ENCODE results near the gene PTGR3. TPM values are rescaled to one million over a fixed set of nuclear protein-coding genes. Genes with fewer than 3 reads are reported as not detected.

The PTGR3 gene
- total RNA-seq, 4 donors from 2014 or later = 9.6 to 27.5 (median 20.1) TPM

DNA sequence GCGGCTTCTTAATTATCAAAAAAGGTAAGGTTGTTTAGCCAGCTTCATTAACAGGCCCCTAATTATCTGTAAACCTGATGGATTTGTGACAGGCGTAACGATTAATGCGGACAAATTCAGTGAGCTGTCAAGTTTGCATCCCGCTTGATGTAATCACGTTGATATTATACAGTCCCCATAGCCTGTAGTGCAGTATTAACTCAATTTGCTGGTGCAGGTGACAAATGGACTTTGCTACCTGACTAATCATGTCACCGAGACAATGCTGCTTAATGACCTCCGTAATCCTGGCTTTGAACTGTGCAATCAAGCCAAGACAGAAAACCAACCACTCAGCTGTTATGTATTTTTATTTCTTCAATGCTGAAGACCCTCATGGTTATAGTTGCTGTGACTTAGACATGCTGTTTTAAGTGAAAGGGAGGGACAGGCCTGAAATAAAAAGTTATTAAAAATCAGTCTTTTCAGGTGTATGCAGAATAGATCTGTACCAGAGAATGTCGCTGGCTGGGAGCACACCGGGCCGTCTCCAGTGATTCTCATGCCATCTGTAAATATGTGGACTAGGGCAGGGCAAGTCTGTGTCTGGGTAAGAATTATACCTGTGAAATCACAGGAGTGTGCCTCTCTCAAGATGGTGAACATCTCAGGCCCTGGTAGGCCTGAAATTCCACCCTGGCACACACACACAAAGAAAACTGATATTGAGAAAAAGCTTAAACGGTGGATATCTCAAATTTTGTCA is 6.0 kb upstream of the PTGR3 start:
- DNase-seq (ENCODE audit: extremely low spot score) = peak; percentile 39
- no peak for TF ChIP-seq CTCF (IDR thresholded peaks at IDR 0.05)
- no peak for TF ChIP-seq POLR2A (IDR thresholded peaks at IDR 0.05; ENCODE audit: low read depth)
- no peak for TF ChIP-seq EP300 (IDR thresholded peaks at IDR 0.05)
- no peak for TF ChIP-seq POLR2AphosphoS5 (IDR thresholded peaks at IDR 0.05)
- Histone ChIP-seq H3K27ac (replicated peaks in 1 of 4) (peak overlapping the region; percentile 8 to 94 (median 88)), H3K9me3 (no peaks in the 10 kb centered on the region), H3K4me1 (peaks cover 51 to 79% (median 73%) of the 10 kb centered on the region in 4 donors), H3K4me3 (no peak overlapping the region), H3K36me3 (no peaks in the 10 kb centered on the region), H3K27me3 (no peaks in the 10 kb centered on the region)
- intact Hi-C loops (cut with DNase I) = loop anchor here (5.0 kb wide), 1 partner anchor 32 kb away; no protein-coding TSS in a partner anchor
- 84% methylated on average over 12 of the region's 12 CpGs for WGBS

DNA sequence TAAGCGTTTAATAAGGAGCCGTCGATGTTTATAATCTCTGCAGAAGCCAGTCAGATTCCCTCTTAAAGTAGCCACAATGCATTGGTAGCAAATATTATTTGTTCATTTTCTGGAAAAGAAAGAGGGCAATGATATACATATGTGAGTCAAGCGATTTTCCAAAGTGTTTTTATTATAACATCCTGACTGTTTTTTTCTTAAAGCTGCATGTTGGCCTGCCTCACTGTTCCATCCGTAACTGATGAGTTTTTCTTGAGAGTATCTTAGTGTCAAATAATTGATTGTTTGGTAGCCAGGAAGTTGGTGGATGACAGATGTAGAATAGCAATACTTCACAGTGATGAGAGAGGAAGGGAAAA is 5.4 kb upstream of the PTGR3 start:
- intact Hi-C loops (cut with DNase I) = loop anchor here (5.0 kb wide), 1 partner anchor 33 kb away; no protein-coding TSS in a partner anchor
- no peaks in the 10 kb centered on the region for H3K36me3 ChIP-seq
- no peak for DNase-seq (ENCODE audit: extremely low spot score)
- peak overlapping the region; percentile 87 to 94 (median 90) for H3K27ac ChIP-seq (replicated peaks in 1 of 4)
- 32% methylated on average over 5 of the region's 5 CpGs for WGBS
- H3K9me3 ChIP-seq = no peaks in the 10 kb centered on the region
- no peaks in the 10 kb centered on the region for H3K27me3 ChIP-seq
- TF ChIP-seq POLR2A (IDR thresholded peaks at IDR 0.05; ENCODE audit: low read depth) = no peak
- no peak for TF ChIP-seq POLR2AphosphoS5 (IDR thresholded peaks at IDR 0.05)
- no peak for TF ChIP-seq CTCF (IDR thresholded peaks at IDR 0.05)
- TF ChIP-seq EP300 (IDR thresholded peaks at IDR 0.05) = no peak
- peak overlapping the region in 1 of 4 donors; percentile 96 for H3K4me3 ChIP-seq
- peaks cover 47 to 75% (median 70%) of the 10 kb centered on the region in 4 donors for H3K4me1 ChIP-seq

DNA sequence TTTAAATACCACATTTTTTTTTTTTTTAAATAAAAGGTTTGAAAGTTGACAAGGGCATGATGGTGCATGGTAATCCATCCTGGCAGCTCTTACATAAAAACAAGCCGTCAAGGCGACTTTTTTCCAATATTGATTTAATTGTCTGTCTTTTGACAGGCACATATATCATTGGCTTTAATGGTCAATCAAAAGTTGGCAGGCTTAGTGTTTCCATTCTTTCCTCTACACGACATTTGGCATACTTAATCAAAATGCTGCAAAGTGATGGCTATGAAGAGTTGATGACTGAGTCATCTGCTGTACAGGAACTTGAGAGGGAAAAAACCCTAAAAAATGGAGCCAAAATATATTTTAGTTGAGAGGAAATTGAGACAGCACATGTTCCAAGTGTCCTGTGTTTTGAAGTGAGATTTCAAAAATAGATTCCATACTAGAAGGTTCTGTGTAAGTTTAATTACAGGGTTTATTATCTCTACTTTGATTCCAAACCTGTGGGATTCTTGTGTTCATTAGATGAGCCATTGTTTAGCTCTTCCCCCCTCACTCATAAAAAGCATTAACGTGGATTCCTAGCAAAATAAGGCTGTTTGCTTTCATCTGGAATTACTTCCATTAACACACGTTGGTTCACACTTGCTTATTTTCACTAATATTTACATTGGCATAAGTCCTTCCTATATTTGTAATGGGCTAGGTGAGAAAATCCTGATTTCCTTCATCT is 4.8 kb upstream of the PTGR3 start:
- 17% methylated on average over 5 of the region's 5 CpGs for WGBS
- Histone ChIP-seq H3K27ac (replicated peaks in 1 of 4) (peak overlapping the region; percentile 87 to 94 (median 90)), H3K4me1 (peaks cover 41 to 71% (median 67%) of the 10 kb centered on the region in 4 donors), H3K36me3 (no peaks in the 10 kb centered on the region), H3K9me3 (no peaks in the 10 kb centered on the region), H3K4me3 (peak overlapping the region; percentile 14 to 98 (median 96)), H3K27me3 (no peaks in the 10 kb centered on the region)
- TF ChIP-seq POLR2AphosphoS5 (IDR thresholded peaks at IDR 0.05) (peak in 1 of 2 donors; percentile 38), POLR2A (IDR thresholded peaks at IDR 0.05; ENCODE audit: low read depth) (no peak)
- no peak for DNase-seq (ENCODE audit: extremely low spot score)
- intact Hi-C loops (cut with DNase I) = loop anchor here (5.0 kb wide), 1 partner anchor 34 kb away; no protein-coding TSS in a partner anchor

DNA sequence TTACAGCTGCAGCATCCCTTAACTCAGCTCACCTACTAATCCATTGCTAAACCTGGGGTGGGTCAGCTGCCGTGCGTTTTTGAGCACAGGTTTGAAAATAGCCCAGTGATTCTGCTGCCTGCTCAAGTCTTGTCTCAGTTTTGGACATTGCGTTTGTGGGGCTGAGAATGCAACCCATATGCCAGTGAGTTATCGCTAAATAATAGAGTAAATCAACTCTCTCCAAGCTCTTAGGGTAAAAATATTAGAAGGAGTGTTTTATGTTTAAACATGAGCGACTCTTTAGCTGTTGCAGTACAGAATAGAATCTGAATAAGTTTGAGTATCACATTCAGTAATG is 3.8 kb upstream of the PTGR3 start:
- no peaks in the 10 kb centered on the region for H3K36me3 ChIP-seq
- intact Hi-C loops (cut with DNase I) = loop anchor here (5.0 kb wide), 1 partner anchor 35 kb away; no protein-coding TSS in a partner anchor
- no peaks in the 10 kb centered on the region for H3K27me3 ChIP-seq
- H3K4me1 ChIP-seq = peaks cover 32 to 63% (median 60%) of the 10 kb centered on the region in 4 donors
- no peaks in the 10 kb centered on the region for H3K9me3 ChIP-seq
- 31% methylated on average over 5 of the region's 5 CpGs for WGBS
- DNase-seq (ENCODE audit: extremely low spot score) = peak; percentile 75
- H3K27ac ChIP-seq (replicated peaks in 1 of 4) = peak overlapping the region; percentile 87 to 94 (median 90)
- TF ChIP-seq POLR2AphosphoS5 (IDR thresholded peaks at IDR 0.05) (peak in 1 of 2 donors; percentile 16), CTCF (IDR thresholded peaks at IDR 0.05) (no peak)
- peak overlapping the region; percentile 66 to 98 (median 96) for H3K4me3 ChIP-seq

Measured in esophagus muscularis mucosa (tissue), 4 donors.